WTC11 (cell line): ENCODE measurements around the gene AKR7A2. TPM values are rescaled to one million over a fixed set of nuclear protein-coding genes. Genes with fewer than 3 reads are reported as not detected.

Source experiments
- ATAC-seq: fragments of 200-7000 bp; cut with Tn5 transposase; 2 replicates; pipeline ENCODE4 v1.10.0; 2021; ENCODE audit warnings: mild to moderate bottlenecking, moderate library complexity
- CTCF ChIA-PET: fragments of 300-600 bp; sonication (Branson Sonifier 250); formaldehyde crosslinking; loops from one replicate; lab custom pipeline; 2021; ENCODE audit warnings: antibody characterized with exemption; lab: Charles Lee
- POLR2A ChIA-PET: fragments of 350-600 bp; sonication (Branson Sonifier 250); formaldehyde crosslinking; loops from one replicate; lab custom pipeline; 2021; ENCODE audit warnings: antibody characterized with exemption; lab: Charles Lee
- DNase-seq: peaks from one replicate; pipeline ENCODE4 v3.0.0; 2021; ENCODE audit warnings: low spot score
- H3K27ac Mint-ChIP-seq: 2 replicates; pipeline ENCODE4 v1.8.0; 2021; ENCODE audit warnings: mixed read lengths
- H3K27me3 Mint-ChIP-seq: 2 replicates; pipeline ENCODE4 v1.8.0; 2021; ENCODE audit warnings: low read depth, mild to moderate bottlenecking, moderate library complexity, mixed read lengths
- H3K36me3 Mint-ChIP-seq: 2 replicates; pipeline ENCODE4 v1.8.0; 2021; ENCODE audit warnings: mixed read lengths
- H3K4me1 Mint-ChIP-seq: 2 replicates; pipeline ENCODE4 v1.8.0; 2022; ENCODE audit warnings: mixed read lengths
- H3K4me3 Mint-ChIP-seq: 2 replicates; pipeline ENCODE4 v1.8.0; 2021; ENCODE audit warnings: mild to moderate bottlenecking, moderate library complexity, mixed read lengths
- H3K9me3 Mint-ChIP-seq: 2 replicates; pipeline ENCODE4 v1.8.0; 2021; ENCODE audit warnings: mixed read lengths
- ATF2 ChIP-seq: sonication (generic); formaldehyde crosslinking; IDR thresholded peaks from 2 replicates; pipeline ENCODE4 v1.8.1; 2022; ENCODE audit warnings: low read depth, missing genetic modification reagents, borderline replicate concordance
- CREM ChIP-seq: sonication (generic); formaldehyde crosslinking; IDR thresholded peaks from 2 replicates; pipeline ENCODE4 v1.8.1; 2022; ENCODE audit warnings: mild to moderate bottlenecking, missing genetic modification reagents, moderate library complexity
- HMGXB4 ChIP-seq: sonication (generic); formaldehyde crosslinking; IDR thresholded peaks from 2 replicates; pipeline ENCODE4 v1.8.1; 2023; ENCODE audit warnings: mild to moderate bottlenecking, moderate library complexity, missing genetic modification reagents
- MAX ChIP-seq: sonication (generic); formaldehyde crosslinking; IDR thresholded peaks from 2 replicates; pipeline ENCODE4 v1.8.0; 2022; ENCODE audit warnings: mild to moderate bottlenecking, missing genetic modification reagents
- NR1H2 ChIP-seq: sonication (generic); formaldehyde crosslinking; IDR thresholded peaks from 2 replicates; pipeline ENCODE4 v1.9.0; 2021; ENCODE audit warnings: mild to moderate bottlenecking, moderate library complexity, missing genetic modification reagents
- OVOL2 ChIP-seq: fragments of 250-450 bp; sonication (Bioruptor Pico); IDR thresholded peaks from 2 replicates; pipeline ENCODE4 v1.9.0; 2021; ENCODE audit warnings: mild to moderate bottlenecking, borderline replicate concordance
- PRDM15 ChIP-seq: sonication (generic); formaldehyde crosslinking; IDR thresholded peaks from 2 replicates; pipeline ENCODE4 v1.8.0; 2022; ENCODE audit warnings: missing genetic modification reagents
- SOX15 ChIP-seq: fragments of 250-450 bp; sonication (Bioruptor Pico); IDR thresholded peaks from 2 replicates; pipeline ENCODE4 v1.9.0; 2021; ENCODE audit warnings: mild to moderate bottlenecking
- SP1 ChIP-seq: sonication (generic); formaldehyde crosslinking; conservative IDR thresholded peaks from 2 replicates; pipeline ENCODE4 v1.8.1; 2022; ENCODE audit warnings: missing genetic modification reagents
- ZBTB21 ChIP-seq: sonication (generic); formaldehyde crosslinking; IDR thresholded peaks from 2 replicates; pipeline ENCODE4 v1.8.1; 2023; ENCODE audit warnings: mild to moderate bottlenecking, missing genetic modification reagents, borderline replicate concordance
- ZNF138 ChIP-seq: sonication (generic); formaldehyde crosslinking; conservative IDR thresholded peaks from 2 replicates; pipeline ENCODE4 v1.8.1; 2022; ENCODE audit warnings: mild to moderate bottlenecking, moderate library complexity, missing genetic modification reagents
- ZNF219 ChIP-seq: sonication (generic); formaldehyde crosslinking; IDR thresholded peaks from 2 replicates; pipeline ENCODE4 v1.8.0; 2023; ENCODE audit warnings: missing genetic modification reagents, mild to moderate bottlenecking, borderline replicate concordance
- ZNF317 ChIP-seq: sonication (generic); formaldehyde crosslinking; IDR thresholded peaks from 2 replicates; pipeline ENCODE4 v1.8.1; 2023; ENCODE audit warnings: low read depth, mild to moderate bottlenecking, moderate library complexity, missing genetic modification reagents, borderline replicate concordance
- ZNF423 ChIP-seq: fragments of 250-450 bp; sonication (Bioruptor Pico); IDR thresholded peaks from 2 replicates; pipeline ENCODE4 v2.1.2; 2022; ENCODE audit warnings: mild to moderate bottlenecking, moderate library complexity
- total RNA-seq: library from RNA; stranded (reverse); gene quantifications from 3 replicates; pipeline ENCODE4 v1.2.3, GENCODE V29; 2021
- TF ChIP-seq, protein P1 (sequence below): sonication (generic); formaldehyde crosslinking; IDR thresholded peaks from 2 replicates; pipeline ENCODE4 v1.8.1; 2023; ENCODE audit warnings: mild to moderate bottlenecking, missing genetic modification reagents
- TF ChIP-seq, protein P2 (sequence below): fragments of 250-450 bp; sonication (Bioruptor Pico); IDR thresholded peaks from 2 replicates; pipeline ENCODE4 v1.8.0; 2021; ENCODE audit warnings: mild to moderate bottlenecking
- TF ChIP-seq, protein P3 (sequence below): sonication (generic); formaldehyde crosslinking; IDR thresholded peaks from 2 replicates; pipeline ENCODE4 v1.8.1; 2023; ENCODE audit warnings: mild to moderate bottlenecking, missing genetic modification reagents, moderate library complexity

Gene AKR7A2
- total RNA-seq, 1 experiment from 2014 or later = 43.4 TPM

- no peaks in the 10 kb centered on the region for H3K27me3 Mint-ChIP-seq
- H3K36me3 Mint-ChIP-seq = peaks cover 49% of the 10 kb centered on the region
- peaks cover 31% of the 10 kb centered on the region for H3K4me1 Mint-ChIP-seq
- ATAC-seq = peak; percentile 94
- peak overlapping the region; percentile 26; the same call in 1 of the 2 replicates for H3K4me3 Mint-ChIP-seq
- H3K27ac Mint-ChIP-seq = peak overlapping the region; percentile 61
- DNase-seq = peak; percentile 79
- POLR2A ChIA-PET = interaction anchor here (0.8 to 0.9 kb wide), 2 partner anchors 10 to 12 kb away, joined by 3 read pairs; no protein-coding TSS in a partner anchor
- CTCF ChIA-PET = interaction anchor here (0.6 to 3.7 kb wide), 18 partner anchors 9 to 308 kb away, joined by 3 to 21 read pairs (median 5); no protein-coding TSS in a partner anchor
- no peaks in the 10 kb centered on the region for H3K9me3 Mint-ChIP-seq
- TF ChIP-seq SP1 (CRISPR knock-in tag) (peak; percentile 52; the same call in 1 of the 2 replicates), ZNF138 (CRISPR knock-in tag) (peak; percentile 56; the same call in 1 of the 2 replicates), ZNF317 (CRISPR knock-in tag) (0 out of 2 replicates have a peak, but pooled peaks have one; percentile 7), HMGXB4 (no peak), ZBTB21 (CRISPR knock-in tag) (peak; percentile 56; the same call in 1 of the 2 replicates), ZNF423 (CRISPR knock-in tag) (peak; percentile 100), NR1H2 (no peak), CREM (0 out of 2 replicates have a peak, but pooled peaks have one; percentile 47)
- TF ChIP-seq, protein P1, sequence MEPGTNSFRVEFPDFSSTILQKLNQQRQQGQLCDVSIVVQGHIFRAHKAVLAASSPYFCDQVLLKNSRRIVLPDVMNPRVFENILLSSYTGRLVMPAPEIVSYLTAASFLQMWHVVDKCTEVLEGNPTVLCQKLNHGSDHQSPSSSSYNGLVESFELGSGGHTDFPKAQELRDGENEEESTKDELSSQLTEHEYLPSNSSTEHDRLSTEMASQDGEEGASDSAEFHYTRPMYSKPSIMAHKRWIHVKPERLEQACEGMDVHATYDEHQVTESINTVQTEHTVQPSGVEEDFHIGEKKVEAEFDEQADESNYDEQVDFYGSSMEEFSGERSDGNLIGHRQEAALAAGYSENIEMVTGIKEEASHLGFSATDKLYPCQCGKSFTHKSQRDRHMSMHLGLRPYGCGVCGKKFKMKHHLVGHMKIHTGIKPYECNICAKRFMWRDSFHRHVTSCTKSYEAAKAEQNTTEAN (CRISPR knock-in tag) = 0 out of 2 replicates have a peak, but pooled peaks have one; percentile 15
Measured at GRCh38 chr1:19353596-19353995, 41.7 kb upstream of the AKR7A2 start.

GRCh38 chr1:19352839-19353238 lies 40.9 kb upstream of the AKR7A2 start:
- H3K27ac Mint-ChIP-seq = peak overlapping the region; percentile 91; the same call in 1 of the 2 replicates
- DNase-seq (no peak), ATAC-seq (no peak)
- peaks cover 31% of the 10 kb centered on the region for H3K4me1 Mint-ChIP-seq
- no peaks in the 10 kb centered on the region for H3K9me3 Mint-ChIP-seq
- H3K27me3 Mint-ChIP-seq = no peaks in the 10 kb centered on the region
- peaks cover 49% of the 10 kb centered on the region for H3K36me3 Mint-ChIP-seq
- TF ChIP-seq, protein P2, sequence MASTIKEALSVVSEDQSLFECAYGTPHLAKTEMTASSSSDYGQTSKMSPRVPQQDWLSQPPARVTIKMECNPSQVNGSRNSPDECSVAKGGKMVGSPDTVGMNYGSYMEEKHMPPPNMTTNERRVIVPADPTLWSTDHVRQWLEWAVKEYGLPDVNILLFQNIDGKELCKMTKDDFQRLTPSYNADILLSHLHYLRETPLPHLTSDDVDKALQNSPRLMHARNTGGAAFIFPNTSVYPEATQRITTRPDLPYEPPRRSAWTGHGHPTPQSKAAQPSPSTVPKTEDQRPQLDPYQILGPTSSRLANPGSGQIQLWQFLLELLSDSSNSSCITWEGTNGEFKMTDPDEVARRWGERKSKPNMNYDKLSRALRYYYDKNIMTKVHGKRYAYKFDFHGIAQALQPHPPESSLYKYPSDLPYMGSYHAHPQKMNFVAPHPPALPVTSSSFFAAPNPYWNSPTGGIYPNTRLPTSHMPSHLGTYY (CRISPR knock-in tag) = no peak
- TF ChIP-seq SOX15 (CRISPR knock-in tag) (no peak), OVOL2 (no peak), PRDM15 (CRISPR knock-in tag) (no peak), MAX (CRISPR knock-in tag) (no peak), ZNF219 (CRISPR knock-in tag) (0 out of 2 replicates have a peak, but pooled peaks have one; percentile 47), ATF2 (CRISPR knock-in tag) (no peak)
- TF ChIP-seq, protein P3, sequence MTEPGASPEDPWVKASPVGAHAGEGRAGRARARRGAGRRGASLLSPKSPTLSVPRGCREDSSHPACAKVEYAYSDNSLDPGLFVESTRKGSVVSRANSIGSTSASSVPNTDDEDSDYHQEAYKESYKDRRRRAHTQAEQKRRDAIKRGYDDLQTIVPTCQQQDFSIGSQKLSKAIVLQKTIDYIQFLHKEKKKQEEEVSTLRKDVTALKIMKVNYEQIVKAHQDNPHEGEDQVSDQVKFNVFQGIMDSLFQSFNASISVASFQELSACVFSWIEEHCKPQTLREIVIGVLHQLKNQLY (CRISPR knock-in tag) = no peak
- CTCF ChIA-PET = interaction anchor here (0.6 to 3.7 kb wide), 13 partner anchors 8 to 309 kb away, joined by 3 to 21 read pairs (median 5); no protein-coding TSS in a partner anchor
- POLR2A ChIA-PET = no interaction called here
- no peak overlapping the region for H3K4me3 Mint-ChIP-seq
